ENCODE results near the gene HSPA1L. TPM values are rescaled to one million over a fixed set of nuclear protein-coding genes. Genes with fewer than 3 reads are reported as not detected.
A peak's percentile ranks its signal among the peaks of the same experiment; 100 is the strongest.

Gene HSPA1L
- total and polyA plus RNA-seq, 10 of the 15 experiments (the other 5 are each of a cell fraction or from before 2014, with no cell fraction given) = 0.69 to 2.5 (median 1.5) TPM

DNA sequence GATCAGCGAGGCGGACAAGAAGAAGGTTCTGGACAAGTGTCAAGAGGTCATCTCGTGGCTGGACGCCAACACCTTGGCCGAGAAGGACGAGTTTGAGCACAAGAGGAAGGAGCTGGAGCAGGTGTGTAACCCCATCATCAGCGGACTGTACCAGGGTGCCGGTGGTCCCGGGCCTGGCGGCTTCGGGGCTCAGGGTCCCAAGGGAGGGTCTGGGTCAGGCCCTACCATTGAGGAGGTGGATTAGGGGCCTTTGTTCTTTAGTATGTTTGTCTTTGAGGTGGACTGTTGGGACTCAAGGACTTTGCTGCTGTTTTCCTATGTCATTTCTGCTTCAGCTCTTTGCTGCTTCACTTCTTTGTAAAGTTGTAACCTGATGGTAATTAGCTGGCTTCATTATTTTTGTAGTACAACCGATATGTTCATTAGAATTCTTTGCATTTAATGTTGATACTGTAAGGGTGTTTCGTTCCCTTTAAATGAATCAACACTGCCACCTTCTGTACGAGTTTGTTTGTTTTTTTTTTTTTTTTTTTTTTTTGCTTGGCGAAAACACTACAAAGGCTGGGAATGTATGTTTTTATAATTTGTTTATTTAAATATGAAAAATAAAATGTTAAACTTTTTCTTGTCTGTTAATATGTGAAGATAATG lies 14.7 kb upstream of the HSPA1L start:
- no peaks in the 10 kb centered on the region for H3K36me3 ChIP-seq (ENCODE audit: control insufficient read depth in 2 of 2, insufficient read depth in 2 of 2, low read length in 1 of 2)
- H3K4me2 ChIP-seq (ENCODE audit: control insufficient read depth, insufficient read depth) = peak overlapping the region; percentile 66
- H3K9me3 ChIP-seq (replicated peaks; ENCODE audit: control insufficient read depth, insufficient read depth, low read length) = no peaks in the 10 kb centered on the region
- intact Hi-C loops (cut with micrococcal nuclease; ENCODE audit: unreplicated experiment) (loop anchor here (1.0 to 10.0 kb wide), 5 partner anchors 32 to 283 kb away; partner anchors contain the start of genes ATP6V1G2, CSNK2B, LY6G5B and VARS1), in situ Hi-C loops (cut with MboI) (loop anchor here (10.0 kb wide), 1 partner anchor 285 kb away; the partner anchor contains the start of genes ATP6V1G2, DDX39B and NFKBIL1)
- ChIA-PET SMC1A (ENCODE audit: uncharacterized antibody, unreplicated experiment) (interaction anchor here (0.7 to 3.7 kb wide), 28 partner anchors 10 to 283 kb away, joined by 3 to 30 read pairs (median 6); partner anchors contain the start of genes ATP6V1G2, CLIC1, HSPA1A and HSPA1L), POLR2A (interaction anchor here (0.5 to 10.9 kb wide), 18 partner anchors 10 to 332 kb away, joined by 3 to 122 read pairs (median 4); partner anchors contain the start of genes ABHD16A, CLIC1, DDX39B and LSM2), CTCF (interaction anchor here (0.8 to 4.0 kb wide), 29 partner anchors 13 to 335 kb away, joined by 3 to 27 read pairs (median 6); partner anchors contain the start of genes DDAH2, LSM2, LTB and LY6G5C), RAD21 (ENCODE audit: unreplicated experiment) (interaction anchor here (0.6 to 3.9 kb wide), 34 partner anchors 9 to 288 kb away, joined by 3 to 30 read pairs (median 5); partner anchors contain the start of genes DDAH2, DDX39B, DXO and GPANK1)
- no peaks in the 10 kb centered on the region for H3K27me3 ChIP-seq (replicated peaks in 1 of 2; ENCODE audit: control insufficient read depth in 2 of 2, insufficient read depth in 2 of 2, low read length in 1 of 2)
- no peak overlapping the region for H3K27ac ChIP-seq (ENCODE audit: control insufficient read depth, insufficient read depth)
- ATAC-seq (0 out of 3 replicates have a peak, but pooled peaks have one; percentile 1), FAIRE-seq (no peak), DNase-seq (ENCODE audit: low read depth, low spot score) (no peak)
- no peak overlapping the region for H2AFZ ChIP-seq (ENCODE audit: control insufficient read depth, low read depth, low read length)
- no peaks in the 10 kb centered on the region for H4K20me1 ChIP-seq (ENCODE audit: control insufficient read depth, insufficient read depth)
- peak overlapping the region; percentile 33; the same call in 1 of the 2 replicates for H3K9ac ChIP-seq (ENCODE audit: control insufficient read depth, insufficient read depth, low read length)
- peak overlapping the region; percentile 79 for H3K4me3 ChIP-seq
- H3K79me2 ChIP-seq (ENCODE audit: control insufficient read depth, insufficient read depth, low read length) = peaks cover 33% of the 10 kb centered on the region
- BruUV-seq (replicated peaks) = no TSS peak
- 2% methylated on average over 15 of the region's 15 CpGs for WGBS (ENCODE audit: insufficient coverage, insufficient replicate concordance, low lambda C conversion rate, missing lambda C conversion rate)
- H3K4me1 ChIP-seq (ENCODE audit: control insufficient read depth, insufficient read depth, low read length) = peaks cover 11% of the 10 kb centered on the region
- TF ChIP-seq ZBTB11 (CRISPR knock-in tag; IDR thresholded peaks at IDR 0.05) = no peak
- TF ChIP-seq, protein P1, sequence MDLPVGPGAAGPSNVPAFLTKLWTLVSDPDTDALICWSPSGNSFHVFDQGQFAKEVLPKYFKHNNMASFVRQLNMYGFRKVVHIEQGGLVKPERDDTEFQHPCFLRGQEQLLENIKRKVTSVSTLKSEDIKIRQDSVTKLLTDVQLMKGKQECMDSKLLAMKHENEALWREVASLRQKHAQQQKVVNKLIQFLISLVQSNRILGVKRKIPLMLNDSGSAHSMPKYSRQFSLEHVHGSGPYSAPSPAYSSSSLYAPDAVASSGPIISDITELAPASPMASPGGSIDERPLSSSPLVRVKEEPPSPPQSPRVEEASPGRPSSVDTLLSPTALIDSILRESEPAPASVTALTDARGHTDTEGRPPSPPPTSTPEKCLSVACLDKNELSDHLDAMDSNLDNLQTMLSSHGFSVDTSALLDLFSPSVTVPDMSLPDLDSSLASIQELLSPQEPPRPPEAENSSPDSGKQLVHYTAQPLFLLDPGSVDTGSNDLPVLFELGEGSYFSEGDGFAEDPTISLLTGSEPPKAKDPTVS (IDR thresholded peaks at IDR 0.05; ENCODE audit: low read depth, low read length) = no peak
- TF ChIP-seq ASH2L (IDR thresholded peaks at IDR 0.05; ENCODE audit: borderline replicate concordance, low read depth) = no peak
- peak; percentile 53; the same call in 1 of the 2 replicates for TF ChIP-seq FOXK2 (IDR thresholded peaks at IDR 0.05)
- peak; percentile 55 for TF ChIP-seq ATF7 (IDR thresholded peaks at IDR 0.05; ENCODE audit: low read depth)
- no peak for TF ChIP-seq NR2C1 (IDR thresholded peaks at IDR 0.05)
- no peak for TF ChIP-seq BHLHE40 (IDR thresholded peaks at IDR 0.05; ENCODE audit: borderline replicate concordance in 1 of 2, low read depth in 2 of 2, low read length in 1 of 2)
- peak; percentile 99 for TF ChIP-seq ZNF384 (IDR thresholded peaks at IDR 0.05; ENCODE audit: borderline replicate concordance, low read depth, low read length)
- TF ChIP-seq, protein P2, sequence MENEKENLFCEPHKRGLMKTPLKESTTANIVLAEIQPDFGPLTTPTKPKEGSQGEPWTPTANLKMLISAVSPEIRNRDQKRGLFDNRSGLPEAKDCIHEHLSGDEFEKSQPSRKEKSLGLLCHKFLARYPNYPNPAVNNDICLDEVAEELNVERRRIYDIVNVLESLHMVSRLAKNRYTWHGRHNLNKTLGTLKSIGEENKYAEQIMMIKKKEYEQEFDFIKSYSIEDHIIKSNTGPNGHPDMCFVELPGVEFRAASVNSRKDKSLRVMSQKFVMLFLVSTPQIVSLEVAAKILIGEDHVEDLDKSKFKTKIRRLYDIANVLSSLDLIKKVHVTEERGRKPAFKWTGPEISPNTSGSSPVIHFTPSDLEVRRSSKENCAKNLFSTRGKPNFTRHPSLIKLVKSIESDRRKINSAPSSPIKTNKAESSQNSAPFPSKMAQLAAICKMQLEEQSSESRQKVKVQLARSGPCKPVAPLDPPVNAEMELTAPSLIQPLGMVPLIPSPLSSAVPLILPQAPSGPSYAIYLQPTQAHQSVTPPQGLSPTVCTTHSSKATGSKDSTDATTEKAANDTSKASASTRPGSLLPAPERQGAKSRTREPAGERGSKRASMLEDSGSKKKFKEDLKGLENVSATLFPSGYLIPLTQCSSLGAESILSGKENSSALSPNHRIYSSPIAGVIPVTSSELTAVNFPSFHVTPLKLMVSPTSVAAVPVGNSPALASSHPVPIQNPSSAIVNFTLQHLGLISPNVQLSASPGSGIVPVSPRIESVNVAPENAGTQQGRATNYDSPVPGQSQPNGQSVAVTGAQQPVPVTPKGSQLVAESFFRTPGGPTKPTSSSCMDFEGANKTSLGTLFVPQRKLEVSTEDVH (IDR thresholded peaks at IDR 0.05; ENCODE audit: low read depth, partially characterized antibody) = peak; percentile 45

Data from GM12878 (cell line).